COLO829 (cell line): ENCODE measurements around the gene BBS1.
"Not testable (repeated sequence)": the region's sequence is repeated elsewhere in the genome, so short reads cannot be mapped to it uniquely, and the experiment has no call there.

ENCODE experiments used
- DNase-seq: peaks from one replicate; pipeline ENCODE4 v3.0.0; 2012; ENCODE audit warnings: low spot score

BBS1 gene

DNA sequence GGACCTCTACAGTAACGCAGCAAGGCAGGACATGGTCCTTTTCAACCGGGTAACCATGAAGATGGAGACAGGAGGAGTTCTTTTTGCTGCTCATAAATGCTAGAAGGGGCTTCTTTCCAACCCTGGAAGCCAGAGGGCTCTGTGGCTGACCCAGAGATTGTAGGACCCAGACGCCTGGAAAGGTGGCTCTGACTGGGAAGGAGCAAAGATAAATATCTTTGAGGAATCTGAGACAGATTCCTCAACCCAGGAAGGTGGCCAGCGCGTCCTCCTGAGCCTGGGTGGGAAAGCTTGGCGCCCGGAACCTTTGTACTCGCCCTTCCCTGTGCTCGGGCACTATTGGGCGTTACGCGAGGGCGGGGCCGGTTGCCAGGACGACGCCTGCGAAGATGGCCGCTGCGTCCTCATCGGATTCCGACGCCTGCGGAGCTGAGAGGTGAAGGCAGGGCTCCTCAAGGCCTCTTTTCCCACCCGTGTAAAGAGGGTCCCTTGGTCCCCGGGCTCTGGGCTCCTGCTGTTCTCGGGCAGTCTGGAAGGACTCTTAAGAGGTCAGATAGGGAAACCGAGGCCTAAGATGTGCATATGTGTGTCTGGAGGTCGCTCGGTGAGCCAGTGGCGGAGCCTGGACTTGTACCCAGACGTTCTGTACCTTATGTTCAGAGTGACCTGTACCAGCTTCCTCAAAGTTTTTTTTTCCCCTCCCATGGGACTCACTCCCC lies at the start of gene BBS1:
Gene BBS1 (plus strand): TSS at position 365 of the 719 bp plus-strand sequence. CDS start 25 bp downstream, at position 390.
- DNase-seq, result peak; percentile 97

DNA sequence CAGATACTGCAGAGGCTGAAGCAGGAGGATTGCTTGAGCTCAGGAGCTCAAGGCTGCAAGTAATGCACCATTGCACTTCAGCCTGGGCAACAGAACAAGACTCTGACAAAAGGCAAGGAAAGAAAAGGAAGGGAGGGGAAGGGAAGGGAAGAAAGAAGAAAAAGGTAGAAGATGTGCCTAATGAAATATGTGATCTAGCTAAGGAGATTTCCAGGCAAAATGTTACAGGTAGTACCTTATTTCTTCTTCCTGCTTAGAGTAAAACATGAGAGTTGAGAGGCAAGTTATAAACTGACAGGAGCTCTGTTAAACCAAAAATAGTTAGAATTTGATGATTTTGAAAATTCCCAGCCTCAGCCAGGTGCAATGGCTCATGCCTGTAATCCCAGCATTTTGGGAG lies 48.4 kb upstream of the BBS1 start:
- no peak for DNase-seq

DNA sequence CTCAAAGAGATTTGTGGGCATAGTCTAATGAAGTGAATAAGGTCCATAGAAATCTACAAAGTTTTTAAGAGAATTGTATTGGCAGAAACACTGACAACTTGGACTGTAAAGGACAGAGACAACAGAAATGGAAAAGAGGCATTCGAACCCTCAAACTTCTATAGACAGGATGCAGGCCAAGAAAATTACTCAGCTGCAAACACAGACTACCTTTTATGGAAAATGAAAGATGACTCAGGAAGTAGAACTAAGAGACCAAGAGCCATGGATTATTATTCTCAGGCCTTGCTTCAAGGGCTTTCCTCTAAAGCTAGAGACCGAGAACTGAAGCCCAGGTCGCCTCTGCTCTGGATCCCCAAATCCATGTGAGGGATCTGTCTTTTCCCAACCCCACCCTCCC lies 47.5 kb upstream of the BBS1 start:
- DNase-seq, result no peak

DNA sequence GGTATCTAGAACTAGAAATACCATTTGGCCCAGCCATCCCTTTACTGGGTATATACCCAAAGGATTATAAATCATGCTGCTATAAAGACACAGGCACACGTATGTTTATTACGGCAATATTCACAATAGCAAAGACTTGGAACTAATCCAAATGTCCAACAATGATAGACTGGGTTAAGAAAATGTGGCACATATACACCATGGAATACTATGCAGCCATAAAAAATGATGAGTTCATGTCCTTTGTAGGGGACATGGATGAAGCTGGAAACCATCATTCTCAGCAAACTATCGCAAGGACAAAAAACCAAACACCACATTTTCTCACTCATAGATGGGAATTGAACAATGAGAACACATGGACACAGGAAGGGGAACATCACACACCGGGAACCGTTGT lies 46.3 kb upstream of the BBS1 start:
- DNase-seq, result not testable (repeated sequence)

DNA sequence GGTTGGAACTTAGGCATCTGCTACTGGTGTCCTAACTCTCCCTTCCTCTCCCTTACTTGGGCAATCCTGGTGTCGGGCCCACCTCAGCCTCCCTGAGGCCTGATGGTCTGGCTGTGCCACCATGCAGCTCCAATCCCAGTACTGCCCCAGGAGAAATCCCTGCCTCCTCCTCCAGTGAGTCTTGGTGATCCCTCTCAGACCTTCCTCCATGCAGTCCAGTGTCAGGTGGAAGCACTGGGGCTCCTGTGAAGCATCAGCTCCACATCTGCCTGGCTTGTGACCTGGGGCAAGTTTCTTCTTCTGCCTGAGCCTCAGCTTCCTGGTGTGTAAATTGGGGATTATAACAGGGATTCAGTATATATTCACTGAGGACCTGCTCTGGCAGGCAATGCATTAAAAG lies 45.5 kb upstream of the BBS1 start:
- no peak for DNase-seq

DNA sequence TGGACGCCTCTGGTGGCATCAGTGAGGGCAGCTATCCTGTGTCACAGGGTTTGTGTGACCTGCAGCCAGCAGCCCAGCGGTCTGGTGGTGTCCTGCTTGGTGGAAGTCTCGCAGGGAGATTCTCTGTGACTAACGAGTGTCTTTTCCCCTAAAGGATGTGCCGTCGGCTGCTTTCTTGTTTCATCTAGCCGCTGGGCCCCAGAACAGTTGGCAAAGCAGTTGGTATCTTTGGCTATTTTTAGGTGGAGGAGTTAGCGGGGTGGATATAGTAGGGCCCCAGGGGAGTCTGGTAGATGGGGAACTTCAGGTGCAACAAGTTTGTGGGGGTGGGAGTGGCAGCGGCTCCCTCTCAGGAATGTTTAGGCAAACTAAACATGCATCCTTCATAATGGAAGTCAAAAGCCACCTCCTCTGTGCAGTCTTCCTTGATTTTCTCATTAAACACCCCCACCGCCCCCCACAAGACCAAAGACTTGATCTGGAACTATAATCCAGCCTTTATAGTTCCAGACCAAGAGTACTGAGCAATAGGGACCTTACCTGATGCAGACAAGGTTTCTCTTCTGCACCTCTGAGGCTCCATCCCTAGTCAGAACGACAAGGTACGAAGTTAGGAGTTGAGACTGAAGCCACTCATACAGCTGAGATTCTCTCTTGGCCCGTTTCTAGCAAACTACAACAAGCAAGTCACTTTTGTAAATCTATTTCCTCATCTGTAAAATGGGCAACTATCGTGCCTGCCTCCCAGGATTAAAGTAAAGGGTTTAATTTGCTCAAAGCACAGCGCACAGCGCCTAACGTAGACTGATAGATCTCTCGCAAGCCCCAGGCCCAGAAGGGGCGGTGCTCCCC lies 44.8 kb upstream of the BBS1 start:
- no peak for DNase-seq

DNA sequence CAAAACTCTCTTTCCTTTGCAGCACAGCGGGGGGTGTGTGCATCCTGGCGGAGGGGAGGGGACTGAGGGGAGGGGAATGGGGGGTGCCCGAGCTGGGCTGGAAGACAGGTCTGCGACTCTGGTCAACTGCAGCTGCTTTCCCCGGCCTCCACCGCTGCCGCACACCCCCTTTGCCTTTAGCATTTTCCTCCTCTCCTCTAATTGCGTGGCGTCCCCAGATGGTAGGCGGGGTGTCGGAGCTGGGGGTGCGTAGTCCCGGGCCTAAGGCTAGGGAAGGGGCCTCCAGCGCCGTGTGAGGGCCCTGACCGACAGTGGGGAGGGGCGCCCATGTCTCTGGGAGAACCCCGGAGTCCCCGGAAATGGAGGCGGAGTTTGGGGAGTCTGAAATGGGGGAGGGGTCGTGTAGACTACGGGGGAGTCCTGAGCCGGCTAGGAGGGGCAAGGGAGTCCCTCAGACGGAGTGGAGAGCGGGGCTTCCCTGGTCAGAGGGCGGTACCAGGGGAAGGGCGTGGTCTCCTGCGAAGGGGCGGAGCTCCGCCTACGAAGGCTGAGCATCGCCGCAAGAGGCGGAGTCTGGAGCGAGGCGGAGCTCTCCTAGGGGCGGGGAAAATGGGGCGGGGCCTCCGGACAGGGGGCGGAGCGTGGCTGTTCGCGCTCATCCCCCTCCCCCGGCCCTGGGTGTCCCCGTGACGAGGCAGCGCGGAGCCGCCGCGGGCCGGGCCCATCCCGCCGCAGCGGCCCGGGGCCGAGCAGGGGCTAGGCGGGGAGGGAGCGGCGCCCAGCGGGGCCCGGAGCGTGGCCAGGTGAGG lies 44.0 kb upstream of the BBS1 start, which contains the start of gene PELI3:
Gene PELI3 (plus strand): TSS at position 681 of the 809 bp plus-strand sequence. CDS start 1,224 bp downstream, outside the sequence.
- DNase-seq, result peak; percentile 98

DNA sequence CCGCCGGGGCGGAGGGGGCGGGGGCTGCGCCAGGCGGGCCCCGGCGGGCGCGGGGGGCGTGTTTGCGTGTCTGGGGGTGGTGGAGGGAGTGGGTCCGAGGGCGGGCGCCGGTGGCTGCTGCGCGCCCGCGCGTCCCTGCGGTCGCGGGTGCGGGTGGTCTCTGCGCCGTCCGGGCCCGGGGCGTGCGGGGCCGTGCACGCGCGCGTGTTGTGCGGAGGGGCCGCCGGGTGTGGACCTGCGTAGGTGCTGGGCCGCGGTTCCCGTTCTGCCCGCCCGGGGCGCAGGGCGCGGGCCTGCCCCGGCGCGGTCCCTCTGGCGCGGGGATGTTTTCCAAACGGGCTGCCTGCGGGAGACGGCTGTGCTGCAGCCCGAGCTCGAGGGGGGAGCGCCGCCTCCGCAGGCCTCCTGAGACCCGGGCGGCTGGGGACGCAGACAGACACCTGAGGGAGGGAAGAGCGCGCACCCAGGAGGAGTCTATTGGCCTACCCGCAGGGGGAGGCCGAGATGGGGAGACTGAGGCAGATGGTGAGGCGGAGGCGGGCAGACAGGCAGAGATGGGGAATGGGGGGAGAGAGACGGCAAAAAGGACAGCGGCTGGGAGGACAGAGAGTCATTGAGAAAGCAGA lies 43.3 kb upstream of the BBS1 start:
- no peak for DNase-seq

DNA sequence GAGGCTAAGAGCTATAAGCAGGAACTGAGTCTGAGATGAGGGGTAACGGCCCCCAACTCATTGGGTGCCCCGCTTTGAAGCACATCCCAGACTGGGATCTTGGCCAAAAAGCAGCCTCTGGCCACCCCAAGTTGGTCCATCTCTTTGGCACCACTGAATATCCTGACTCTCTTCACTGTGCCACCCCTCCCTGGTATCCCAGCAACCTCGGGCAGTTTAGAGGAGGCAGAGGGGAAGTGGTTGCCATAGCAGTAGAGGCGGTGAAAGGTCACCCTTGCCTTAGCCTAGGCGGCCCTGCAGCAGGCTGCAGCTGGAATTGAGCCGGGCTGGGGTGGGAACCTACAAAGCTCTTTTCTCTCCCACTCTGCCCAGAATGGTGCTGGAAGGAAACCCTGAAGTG lies 42.7 kb upstream of the BBS1 start:
- DNase-seq, result no peak

DNA sequence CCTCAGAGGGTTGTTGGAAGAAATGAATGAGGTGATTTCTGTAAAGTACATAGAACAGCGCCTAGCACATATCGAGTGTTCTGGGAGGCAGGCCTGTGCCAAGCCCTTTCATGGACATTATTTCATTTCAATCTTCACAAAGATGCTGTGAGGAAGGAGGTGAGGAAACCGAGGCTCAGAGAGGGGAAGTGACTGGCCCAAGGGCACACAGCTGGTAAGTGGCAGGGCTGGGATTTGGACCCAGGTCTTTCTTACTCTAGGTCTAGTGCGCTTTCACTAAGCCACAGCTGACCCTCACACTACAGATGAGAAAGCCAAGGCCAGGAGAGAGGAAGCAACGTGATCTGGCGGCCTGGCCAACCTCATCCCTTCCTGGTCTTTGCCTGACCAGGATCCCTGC lies 41.7 kb upstream of the BBS1 start:
- no peak for DNase-seq

DNA sequence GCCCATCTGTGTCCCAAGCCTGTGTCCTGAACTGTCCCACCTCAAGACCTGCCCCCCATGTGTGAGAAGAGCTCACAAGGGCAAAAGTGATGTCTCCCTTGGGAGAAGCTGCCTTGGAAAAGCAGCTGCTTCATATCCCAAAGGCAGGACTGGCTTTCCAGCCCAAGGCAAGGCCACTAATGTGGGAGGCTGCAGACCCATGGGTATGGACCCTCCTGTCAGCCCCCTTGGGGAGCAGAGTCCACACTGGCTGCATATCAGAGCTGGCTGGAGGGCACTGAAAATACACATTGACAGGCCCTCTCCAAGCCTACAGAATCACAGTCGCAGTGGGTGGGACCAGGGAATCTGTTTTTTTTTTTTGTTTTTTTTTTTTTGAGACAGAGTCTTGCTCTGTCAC lies 41.0 kb upstream of the BBS1 start:
- DNase-seq, result no peak

DNA sequence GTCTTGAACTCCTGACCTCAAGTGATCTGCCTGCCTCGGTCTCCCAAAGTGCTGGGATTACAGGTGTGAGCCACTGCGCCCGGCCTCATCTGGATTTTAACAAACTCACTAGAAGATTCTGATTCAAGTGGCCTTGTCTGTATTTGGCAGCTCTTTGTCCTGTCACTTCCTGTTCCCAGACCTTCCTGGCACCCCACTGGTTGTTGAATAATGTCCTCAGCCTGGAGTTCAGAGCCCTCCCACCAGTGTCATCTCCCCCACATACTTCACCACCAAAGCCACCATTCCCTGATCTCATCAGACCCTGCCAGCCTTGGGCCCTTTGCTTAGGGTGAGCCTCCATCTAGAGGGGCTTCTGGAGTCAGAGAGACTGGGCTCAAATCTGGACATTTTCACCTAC lies 40.4 kb upstream of the BBS1 start:
- DNase-seq, result no peak

DNA sequence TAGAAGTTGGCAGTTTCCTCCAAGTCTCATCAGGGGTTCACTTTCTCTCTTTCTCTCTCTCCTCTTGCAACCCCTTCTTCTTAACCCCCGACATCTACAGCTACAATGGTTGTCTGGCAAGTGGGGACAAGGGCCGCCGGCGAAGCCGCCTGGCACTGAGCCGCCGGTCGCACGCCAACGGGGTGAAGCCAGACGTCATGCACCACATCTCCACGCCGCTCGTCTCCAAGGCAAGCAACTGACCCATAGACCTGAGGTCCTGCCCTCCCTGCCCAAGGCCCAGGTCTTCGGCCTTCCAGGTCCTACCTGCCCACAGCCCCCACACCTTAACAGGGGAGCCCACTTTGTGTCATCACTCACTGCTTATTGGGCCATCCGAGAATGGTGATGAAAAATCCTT lies 39.3 kb upstream of the BBS1 start:
- DNase-seq, result no peak

DNA sequence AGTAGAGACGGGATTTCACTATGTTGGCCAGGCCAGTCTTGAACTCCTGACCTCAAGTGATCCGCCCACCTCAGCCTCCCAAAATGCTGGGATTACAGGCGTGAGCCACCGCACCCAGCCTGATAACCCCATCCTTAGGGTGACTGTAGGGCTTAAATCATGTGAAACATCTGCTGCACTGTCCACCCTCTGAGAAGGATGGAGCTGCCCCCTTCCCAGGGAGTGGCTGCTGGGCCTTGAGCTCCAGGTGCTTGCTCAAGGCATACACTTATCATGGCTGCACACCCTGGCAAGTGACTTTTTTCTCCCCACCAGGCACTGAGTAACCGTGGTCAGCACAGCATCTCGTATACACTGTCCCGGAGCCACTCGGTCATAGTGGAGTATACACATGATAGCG lies 38.4 kb upstream of the BBS1 start:
- DNase-seq, result no peak

DNA sequence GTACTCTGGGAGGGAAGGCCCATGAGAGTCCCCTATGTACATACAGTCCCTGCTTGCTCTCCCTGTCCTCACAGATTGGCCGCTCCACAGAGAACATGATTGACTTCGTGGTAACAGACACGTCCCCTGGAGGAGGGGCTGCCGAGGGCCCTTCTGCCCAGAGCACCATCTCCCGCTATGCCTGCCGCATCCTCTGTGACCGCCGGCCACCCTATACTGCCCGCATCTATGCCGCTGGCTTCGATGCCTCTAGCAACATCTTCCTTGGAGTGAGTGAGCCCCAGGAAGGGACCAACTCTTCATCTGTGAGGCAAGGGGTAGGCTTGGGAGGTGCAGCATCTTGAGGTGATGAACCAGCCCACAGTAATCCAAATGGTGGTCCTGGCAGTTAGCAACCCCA lies 37.3 kb upstream of the BBS1 start:
- DNase-seq, result no peak

DNA sequence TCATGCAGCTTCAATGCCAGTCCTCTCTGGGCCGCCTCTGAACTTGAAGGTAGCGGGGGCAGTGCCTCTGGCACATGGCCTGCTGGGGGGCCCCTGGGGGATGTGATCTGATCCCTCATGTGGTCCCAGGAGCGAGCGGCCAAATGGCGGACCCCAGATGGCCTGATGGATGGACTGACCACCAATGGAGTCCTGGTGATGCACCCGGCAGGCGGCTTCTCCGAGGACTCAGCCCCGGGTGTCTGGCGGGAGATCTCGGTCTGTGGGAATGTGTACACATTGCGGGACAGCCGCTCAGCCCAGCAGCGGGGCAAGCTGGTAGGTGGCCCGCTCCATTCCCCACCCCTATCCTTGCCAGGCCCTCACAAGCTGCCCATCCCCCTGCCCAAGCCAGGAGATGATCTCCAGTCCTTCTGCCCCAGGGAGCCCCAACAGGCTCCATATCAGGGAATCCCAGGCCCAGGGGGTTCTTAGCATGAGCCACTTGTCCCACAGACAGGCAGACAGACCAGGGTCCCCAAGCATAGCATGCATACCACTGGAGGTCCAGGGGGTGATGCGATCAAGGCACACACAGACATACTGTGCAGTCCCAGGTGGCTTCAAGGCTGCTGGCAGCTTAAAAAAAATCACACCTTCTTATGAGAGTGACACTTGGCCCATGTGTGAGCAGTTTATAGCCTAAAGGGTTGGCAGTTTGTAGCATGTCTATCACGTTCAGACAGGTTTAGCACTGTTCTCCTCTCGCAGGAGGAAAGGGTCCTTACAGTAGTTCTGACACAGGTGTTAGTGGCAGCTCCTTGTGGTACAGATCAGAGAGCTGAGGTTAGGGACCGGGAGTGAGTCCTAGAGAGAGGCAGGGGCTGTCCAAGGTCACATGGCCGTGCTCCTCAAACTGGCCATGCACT lies 36.6 kb upstream of the BBS1 start:
- DNase-seq, result no peak

DNA sequence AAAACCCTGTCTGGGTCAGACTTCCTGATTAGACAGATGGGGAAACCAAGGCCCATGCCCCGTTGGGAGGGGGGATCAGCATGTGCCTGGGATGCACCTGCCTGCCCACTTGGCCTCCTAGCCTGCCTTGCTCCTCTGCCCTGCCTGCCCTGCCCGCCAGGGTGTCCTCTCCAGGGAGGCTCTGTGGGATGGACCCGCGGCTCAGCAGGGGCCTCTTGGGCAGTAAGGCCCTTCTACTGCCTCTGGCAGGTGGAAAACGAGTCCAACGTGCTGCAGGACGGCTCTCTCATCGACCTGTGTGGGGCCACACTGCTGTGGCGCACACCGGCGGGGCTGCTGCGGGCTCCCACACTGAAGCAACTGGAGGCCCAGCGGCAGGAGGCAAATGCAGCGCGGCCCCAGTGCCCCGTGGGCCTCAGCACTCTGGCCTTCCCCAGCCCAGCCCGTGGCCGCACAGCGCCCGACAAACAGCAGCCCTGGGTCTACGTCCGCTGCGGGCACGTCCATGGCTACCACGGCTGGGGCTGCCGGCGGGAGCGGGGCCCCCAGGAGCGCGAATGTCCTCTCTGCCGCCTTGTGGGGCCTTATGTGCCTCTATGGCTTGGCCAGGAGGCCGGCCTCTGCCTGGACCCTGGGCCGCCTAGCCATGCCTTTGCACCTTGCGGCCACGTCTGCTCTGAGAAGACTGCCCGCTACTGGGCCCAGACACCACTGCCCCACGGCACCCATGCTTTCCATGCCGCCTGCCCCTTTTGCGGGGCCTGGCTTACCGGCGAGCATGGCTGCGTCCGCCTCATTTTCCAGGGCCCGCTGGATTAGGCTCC lies 34.9 kb upstream of the BBS1 start:
- DNase-seq, result no peak

DNA sequence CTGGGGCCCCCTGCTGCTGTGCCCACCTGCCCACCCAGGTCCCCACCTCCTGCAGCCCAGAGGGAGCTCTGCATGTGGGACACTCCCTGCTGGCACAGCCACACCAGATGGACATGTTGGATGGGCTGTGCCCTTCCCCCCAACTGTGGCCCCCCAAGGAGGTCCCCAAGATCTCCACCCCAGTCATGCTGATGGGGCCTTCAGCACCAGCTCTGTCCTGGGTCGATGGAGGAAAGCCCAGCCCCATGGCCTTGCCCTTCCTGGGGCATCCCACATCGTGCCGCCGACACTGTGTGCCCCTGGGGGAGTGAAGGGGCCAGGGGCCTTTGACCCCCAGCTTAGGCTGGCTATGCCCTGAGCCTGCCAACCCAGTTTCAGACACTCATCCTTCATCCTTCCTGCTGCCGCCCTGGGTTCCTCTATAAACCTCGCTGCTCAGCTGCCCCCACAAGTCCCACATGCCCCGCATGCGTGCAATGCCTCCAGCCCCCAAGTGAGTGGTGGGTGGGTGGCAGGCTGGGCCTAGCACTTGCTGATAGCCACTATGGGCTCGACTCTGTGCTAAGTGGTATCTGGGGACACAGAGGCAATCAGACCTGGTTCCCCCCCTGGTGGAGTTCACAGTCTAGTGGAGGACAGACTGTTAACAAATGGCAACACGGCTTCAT lies 34.1 kb upstream of the BBS1 start:
- DNase-seq, result no peak

DNA sequence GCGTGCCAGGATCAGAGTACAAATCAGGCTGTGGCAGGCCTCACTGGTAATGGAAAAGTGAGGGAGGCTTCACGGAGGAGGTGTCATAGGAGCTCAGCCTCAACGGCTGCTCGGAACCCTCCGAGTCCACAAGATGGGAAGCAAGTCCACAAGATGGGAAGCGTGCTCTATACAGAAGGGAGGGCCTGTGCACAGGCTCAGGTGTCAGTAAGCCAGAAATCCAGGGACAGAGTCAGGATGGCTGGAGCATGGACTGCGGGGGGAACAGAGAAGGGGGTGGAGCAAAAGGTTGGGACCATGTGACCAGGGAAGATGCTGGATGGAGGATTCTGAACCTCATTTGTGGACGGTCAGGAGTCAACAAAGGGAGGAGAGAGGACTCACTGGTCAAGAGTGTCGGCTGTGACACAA lies 33.6 kb upstream of the BBS1 start:
- DNase-seq, result no peak
